Hematopoietic multipotent progenitor cell (in vitro differentiated cells): ENCODE data around the gene LRCH4. TPM values are rescaled to one million over a fixed set of nuclear protein-coding genes. Genes with fewer than 3 reads are reported as not detected.
"Not testable (repeated sequence)": the region's sequence is repeated elsewhere in the genome, so short reads cannot be mapped to it uniquely, and the experiment has no call there.

Experiments used
- DNase-seq, 3 donors: peaks; one replicate each; pipeline ENCODE4 v3.0.0-alpha.2; 2011 to 2015; ENCODE audit warnings: low read depth in 2 of 3, low spot score in 2 of 3
- total RNA-seq: library from RNA; depleted of rRNA; stranded (reverse); fragments of >200 nt; gene quantifications from one replicate; pipeline ENCODE4 v1.2.3, GENCODE V29; 2012

Gene LRCH4
- total RNA-seq, 1 donor, result 109 TPM

GRCh38 chr7:100568896-100569844, 16.8 kb downstream of the LRCH4 start:
- DNase-seq, result peak in 2 of 3 donors; percentile 63 to 65

- DNase-seq, result no peak
Measured at GRCh38 chr7:100568176-100568895, 17.6 kb downstream of the LRCH4 start.

GRCh38 chr7:100567751-100568175, 18.2 kb downstream of the LRCH4 start:
- DNase-seq, result no peak

- DNase-seq, result no peak
Measured at GRCh38 chr7:100567031-100567730, 18.7 kb downstream of the LRCH4 start.

GRCh38 chr7:100566018-100566531, 19.9 kb downstream of the LRCH4 start:
- no peak for DNase-seq

GRCh38 chr7:100565133-100565571, 20.8 kb downstream of the LRCH4 start:
- DNase-seq, result no peak

- DNase-seq, result not testable (repeated sequence)
Measured at GRCh38 chr7:100564405-100564804, 21.5 kb downstream of the LRCH4 start.

GRCh38 chr7:100563809-100564400, 22.0 kb downstream of the LRCH4 start:
- DNase-seq, result peak; percentile 66 to 84 (median 79)

- no peak for DNase-seq
Measured at GRCh38 chr7:100563100-100563564, 22.8 kb downstream of the LRCH4 start.

- no peak for DNase-seq
Measured at GRCh38 chr7:100562195-100563099, 23.5 kb downstream of the LRCH4 start.

GRCh38 chr7:100561491-100562194, 24.3 kb downstream of the LRCH4 start:
- no peak for DNase-seq

- DNase-seq, result no peak
Measured at GRCh38 chr7:100559127-100559526, 26.8 kb downstream of the LRCH4 start.

GRCh38 chr7:100556541-100556940, 29.4 kb downstream of the LRCH4 start:
- DNase-seq, result peak in 2 of 3 donors; percentile 41 to 72

GRCh38 chr7:100555701-100556100, 30.2 kb downstream of the LRCH4 start:
- DNase-seq, result no peak

GRCh38 chr7:100553032-100553431, 32.9 kb downstream of the LRCH4 start:
- DNase-seq, result no peak

- DNase-seq, result no peak
Measured at GRCh38 chr7:100552532-100552931, 33.4 kb downstream of the LRCH4 start.

- DNase-seq, result not testable (repeated sequence)
Measured at GRCh38 chr7:100548446-100548845, 37.5 kb downstream of the LRCH4 start.

- DNase-seq, result no peak
Measured at GRCh38 chr7:100547872-100548271, 38.1 kb downstream of the LRCH4 start.
